H1 (cell line): Measurements from ENCODE around the gene SSUH2. TPM values are rescaled to one million over a fixed set of nuclear protein-coding genes. Genes with fewer than 3 reads are reported as not detected.

Experiments used
- CTCF ChIA-PET: fragments of 300-600 bp; sonication (Branson Sonifier 250); formaldehyde crosslinking; loops from one replicate; lab custom pipeline; 2021; ENCODE audit not compliant: partially characterized antibody; lab: Charles Lee
- POLR2A ChIA-PET: fragments of 300-600 bp; sonication (Branson Sonifier 250); formaldehyde crosslinking; loops from one replicate; lab custom pipeline; 2021; ENCODE audit warnings: inconsistent platforms; ENCODE audit not compliant: partially characterized antibody; lab: Charles Lee
- DNase-seq, 2 experiments: peaks; one replicate each; pipeline versions ENCODE4 v3.0.0 to v3.0.0-alpha.2; 2010 to 2022; ENCODE audit warnings: low spot score in 2 of 2, low read depth in 1 of 2, mixed read lengths in 1 of 2
- FAIRE-seq: peaks from 2 replicates; lab custom pipeline; 2011; peaks lifted over from hg19 to GRCh38; lab: Jason Lieb, UNC
- H2AFZ ChIP-seq: 2 replicates; pipeline ENCODE4 v1.8.1; 2012; ENCODE audit warnings: low read length, inconsistent platforms
- H2AK5ac ChIP-seq: 2 replicates; pipeline ENCODE4 v1.6.1; 2013; ENCODE audit warnings: low read depth, low read length
- H2BK120ac ChIP-seq: replicated peaks from 2 replicates; pipeline ENCODE3; 2013; ENCODE audit warnings: low read depth, low read length, inconsistent platforms
- H2BK12ac ChIP-seq: 2 replicates; pipeline ENCODE4 v1.6.1; 2013; ENCODE audit warnings: low read depth, low read length
- H2BK15ac ChIP-seq: 2 replicates; pipeline ENCODE4 v1.6.1; 2013; ENCODE audit warnings: low read length
- H2BK20ac ChIP-seq: 2 replicates; pipeline ENCODE4 v1.6.1; 2013; ENCODE audit warnings: low read length
- H2BK5ac ChIP-seq: 2 replicates; pipeline ENCODE4 v1.6.1; 2013; ENCODE audit warnings: low read depth, low read length
- H3K14ac ChIP-seq: 2 replicates; pipeline ENCODE4 v1.6.1; 2013; ENCODE audit warnings: inconsistent platforms; ENCODE audit not compliant: insufficient read length
- H3K18ac ChIP-seq: 2 replicates; pipeline ENCODE4 v1.6.1; 2013; ENCODE audit warnings: low read length; ENCODE audit errors: extremely low read depth
- H3K23ac ChIP-seq: 2 replicates; pipeline ENCODE4 v1.6.1; 2013; ENCODE audit warnings: inconsistent platforms; ENCODE audit not compliant: insufficient read length
- H3K23me2 ChIP-seq: 2 replicates; pipeline ENCODE4 v1.6.1; 2013; ENCODE audit warnings: low read depth, low read length
- H3K27ac ChIP-seq: 2 replicates; pipeline ENCODE4 v1.6.1; 2011; ENCODE audit warnings: low read depth, low read length, inconsistent platforms
- H3K27me3 ChIP-seq, 4 experiments: replicated peaks in 1 of 4; 1 replicate in 1 of 4; 2 replicates in 3 of 4; pipeline versions ENCODE4 v1.6.1 to v1.8.1; 2011 to 2013; ENCODE audit warnings: low read length in 3 of 4, mild to moderate bottlenecking in 3 of 4, inconsistent platforms in 2 of 4, mixed read lengths in 2 of 4, moderate library complexity in 1 of 4; ENCODE audit not compliant: control insufficient read depth in 3 of 4, insufficient read depth in 3 of 4; ENCODE audit errors: extremely low read depth in 1 of 4
- H3K36me3 ChIP-seq, 4 experiments: 2 replicates each; pipeline versions ENCODE4 v1.6.1 to v1.8.1; 2011 to 2013; ENCODE audit warnings: mild to moderate bottlenecking in 4 of 4, low read length in 3 of 4, moderate library complexity in 2 of 4, control low read depth in 1 of 4, inconsistent platforms in 1 of 4; ENCODE audit not compliant: insufficient read depth in 4 of 4, control insufficient read depth in 2 of 4
- H3K4ac ChIP-seq: replicated peaks from 2 replicates; pipeline ENCODE3; 2013; ENCODE audit warnings: low read length, low read depth, mixed read lengths, inconsistent platforms; ENCODE audit not compliant: insufficient read length
- H3K4me1 ChIP-seq, 4 experiments: replicated peaks in 1 of 4; 1 replicate in 1 of 4; 2 replicates in 3 of 4; pipeline versions ENCODE4 v1.6.1 to v1.8.1; 2011 to 2013; ENCODE audit warnings: low read length in 3 of 4, inconsistent platforms in 2 of 4, mixed read lengths in 1 of 4; ENCODE audit not compliant: insufficient read depth in 4 of 4, control insufficient read depth in 3 of 4
- H3K4me2 ChIP-seq, 2 experiments: 2 replicates each; pipeline versions ENCODE4 v1.6.1 to v1.8.1; 2011 to 2013; ENCODE audit warnings: low read depth in 2 of 2, low read length in 2 of 2, control low read depth in 1 of 2, inconsistent platforms in 1 of 2, mild to moderate bottlenecking in 1 of 2; ENCODE audit not compliant: insufficient read depth in 1 of 2
- H3K4me3 ChIP-seq, 4 experiments: fragments of 200-600, 300-600 bp in 1 of 4; sonication (generic), shearing (Covaris generic), sonication (Bioruptor Twin) in 1 of 4; 2 replicates each; pipeline versions ENCODE4 v1.5.1 to v1.8.1; 2011 to 2016; ENCODE audit warnings: low read length in 4 of 4, low read depth in 3 of 4, control low read depth in 2 of 4, inconsistent platforms in 2 of 4, mild to moderate bottlenecking in 2 of 4, mixed read lengths in 1 of 4, moderate library complexity in 1 of 4; ENCODE audit not compliant: insufficient read depth in 2 of 4; ENCODE audit errors: extremely low read depth in 1 of 4
- H3K56ac ChIP-seq: replicated peaks from 2 replicates; pipeline ENCODE3; 2013; ENCODE audit warnings: low read depth, mild to moderate bottlenecking, mixed read lengths, low read length, inconsistent platforms; ENCODE audit not compliant: insufficient read length
- H3K79me1 ChIP-seq: 2 replicates; pipeline ENCODE4 v1.6.1; 2013; ENCODE audit warnings: low read depth, low read length, control low read depth
- H3K79me2 ChIP-seq, 2 experiments: 2 replicates each; pipeline versions ENCODE4 v1.6.1 to v1.8.1; 2012 to 2013; ENCODE audit warnings: low read length in 2 of 2, mild to moderate bottlenecking in 2 of 2, inconsistent platforms in 1 of 2; ENCODE audit not compliant: insufficient read depth in 2 of 2, control insufficient read depth in 1 of 2
- H3K9ac ChIP-seq, 4 experiments: replicated peaks in 1 of 4; 1 replicate in 1 of 4; 2 replicates in 3 of 4; pipeline versions ENCODE4 v1.6.1 to v1.8.1; 2011 to 2013; ENCODE audit warnings: low read depth in 3 of 4, low read length in 3 of 4, control low read depth in 2 of 4, mild to moderate bottlenecking in 2 of 4, moderate library complexity in 2 of 4, inconsistent platforms in 1 of 4; ENCODE audit errors: extremely low read depth in 1 of 4
- H3K9me3 ChIP-seq, 2 experiments: 2 replicates each; pipeline versions ENCODE4 v1.6.1 to v1.8.1; 2012 to 2013; ENCODE audit warnings: mild to moderate bottlenecking in 2 of 2, moderate library complexity in 2 of 2, control low read depth in 1 of 2, inconsistent platforms in 1 of 2, low read depth in 1 of 2, low read length in 1 of 2, mixed read lengths in 1 of 2; ENCODE audit not compliant: insufficient read depth in 2 of 2
- H4K20me1 ChIP-seq, 2 experiments: replicated peaks in 1 of 2; 2 replicates each; pipeline versions ENCODE3 to v1.8.1; 2011 to 2013; ENCODE audit warnings: inconsistent platforms in 2 of 2, low read length in 2 of 2, mild to moderate bottlenecking in 1 of 2; ENCODE audit not compliant: insufficient read depth in 2 of 2, control insufficient read depth in 1 of 2
- H4K5ac ChIP-seq: 2 replicates; pipeline ENCODE4 v1.6.1; 2013; ENCODE audit warnings: low read length, low read depth, mixed read lengths, inconsistent platforms; ENCODE audit not compliant: insufficient read length
- H4K8ac ChIP-seq: 2 replicates; pipeline ENCODE4 v1.8.0; 2013; ENCODE audit warnings: mild to moderate bottlenecking, moderate library complexity, low read length, inconsistent platforms; ENCODE audit not compliant: insufficient read depth; ENCODE audit errors: extremely low read depth
- H4K91ac ChIP-seq: replicated peaks from 2 replicates; pipeline ENCODE3; 2013; ENCODE audit warnings: low read length, mixed read lengths, inconsistent platforms; ENCODE audit not compliant: insufficient read length
- ASH2L ChIP-seq: fragments of 200-600, 300-600 bp; sonication (generic); IDR thresholded peaks from one replicate; pipeline ENCODE4 v1.7.1; 2017; ENCODE audit warnings: low read length
- ATF3 ChIP-seq: IDR thresholded peaks from 2 replicates; pipeline ENCODE4 v1.6.1; 2011; ENCODE audit warnings: low read depth, mild to moderate bottlenecking, low read length; ENCODE audit not compliant: insufficient read depth
- CREB1 ChIP-seq: IDR thresholded peaks from 2 replicates; pipeline ENCODE4 v1.6.1; 2012; ENCODE audit warnings: inconsistent platforms
- EP300 ChIP-seq, 2 experiments: IDR thresholded peaks; 1 replicate in 1 of 2; 2 replicates in 1 of 2; pipeline ENCODE4 v1.6.1; 2011 to 2012; ENCODE audit warnings: low read depth in 2 of 2, low read length in 2 of 2, mild to moderate bottlenecking in 2 of 2, borderline replicate concordance in 1 of 2, inconsistent platforms in 1 of 2, moderate library complexity in 1 of 2
- FOSL1 ChIP-seq: IDR thresholded peaks from 2 replicates; pipeline ENCODE4 v1.6.1; 2011; ENCODE audit warnings: mild to moderate bottlenecking, low read depth, low read length, moderate library complexity; ENCODE audit not compliant: insufficient read depth
- JUND ChIP-seq: IDR thresholded peaks from 2 replicates; pipeline ENCODE4 v1.6.1; 2011; ENCODE audit warnings: mild to moderate bottlenecking, improper control_type of control experiment, low read length
- RXRA ChIP-seq: IDR thresholded peaks from 2 replicates; pipeline ENCODE4 v1.6.1; 2011; ENCODE audit warnings: low read depth, mild to moderate bottlenecking, low read length, moderate library complexity; ENCODE audit not compliant: insufficient read depth
- SP2 ChIP-seq: IDR thresholded peaks from 2 replicates; pipeline ENCODE4 v1.6.1; 2012; ENCODE audit warnings: mild to moderate bottlenecking, low read length, inconsistent platforms
- SUZ12 ChIP-seq: fragments of 200-600 bp; sonication (generic); IDR thresholded peaks from 2 replicates; pipeline ENCODE4 v1.6.1; 2012; ENCODE audit warnings: mild to moderate bottlenecking, inconsistent platforms, low read length, moderate library complexity, mixed read lengths
- TEAD4 ChIP-seq: IDR thresholded peaks from 2 replicates; pipeline ENCODE4 v1.6.1; 2012; ENCODE audit warnings: low read depth, low read length, inconsistent platforms, mixed read lengths
- WGBS, 2 experiments: shearing (Covaris generic) in 1 of 2; methylation state at CpG; one replicate each; pipeline versions ENCODE4 v1.1.6 to v1.1.7; 2013 to 2015; ENCODE audit warnings: low lambda C conversion rate in 2 of 2, mixed read lengths in 2 of 2, inconsistent platforms in 1 of 2, low coverage in 1 of 2, missing lambda C conversion rate in 1 of 2; ENCODE audit not compliant: insufficient replicate concordance in 2 of 2, insufficient coverage in 1 of 2, insufficient read length in 1 of 2; ENCODE audit errors: extremely low coverage in 1 of 2, missing lambda C conversion rate in 1 of 2; 5-methylcytosine and 5-hydroxymethylcytosine counted together
- polyA plus RNA-seq, 7 experiments: library from polyadenylated mRNA; depleted of rRNA in 3 of 7; stranded (reverse) in 5 of 7; unstranded in 2 of 7; fragments of >200 nt in 5 of 7; fragments of 200-250 nt in 2 of 7; gene quantifications; 1 replicate in 5 of 7; 2 replicates in 1 of 7; 4 replicates in 1 of 7; pipeline versions ENCODE4 v1.2.1 to v1.2.3, GENCODE V29; 2011 to 2013; ENCODE audit warnings: missing spikeins in 2 of 7, mixed read lengths in 2 of 7
- total RNA-seq: library from RNA; stranded (reverse); fragmentation: NEBNext Ultra II Directional; extraction: Animal tissue kit (Norgen Biotek cat#: 25700); gene quantifications from 2 replicates; pipeline ENCODE4 v1.2.1, GENCODE V29; 2021

SSUH2 gene
- total and polyA plus RNA-seq, 2 of the 8 experiments (the other 6 are each of a cell fraction or from before 2014, with no cell fraction given) = 0.62 to 0.69 TPM

GRCh38 chr3:8642001-8642400 is 2.6 kb downstream of the SSUH2 start:
- Histone ChIP-seq H2BK120ac (no peak overlapping the region), H3K4ac (no peak overlapping the region), H3K23ac (no peak overlapping the region), H2BK12ac (no peak overlapping the region), H3K9me3 (no peaks in the 10 kb centered on the region), H2BK15ac (no peak overlapping the region), H2AFZ (no peak overlapping the region), H4K8ac (no peak overlapping the region), H3K4me2 (no peak overlapping the region), H3K79me1 (no peaks in the 10 kb centered on the region), H3K36me3 (peaks cover 0 to 2% (median 0%) of the 10 kb centered on the region in 4 experiments; a peak in 1 of 8 replicates), H3K4me1 (peaks cover 0 to 3% (median 0%) of the 10 kb centered on the region in 4 experiments; a peak in 1 of 7 replicates), H4K91ac (no peak overlapping the region), H2AK5ac (no peak overlapping the region), H4K5ac (no peak overlapping the region), H3K27me3 (peaks cover 0 to 2% (median 0%) of the 10 kb centered on the region in 4 experiments; a peak in 1 of 7 replicates), H3K4me3 (no peak overlapping the region), H4K20me1 (no peaks in the 10 kb centered on the region), H2BK5ac (no peak overlapping the region), H3K79me2 (no peaks in the 10 kb centered on the region), H3K23me2 (no peaks in the 10 kb centered on the region), H3K56ac (no peak overlapping the region), H3K9ac (no peak overlapping the region), H3K14ac (no peak overlapping the region), H3K27ac (no peak overlapping the region), H3K18ac (no peak overlapping the region), H2BK20ac (no peak overlapping the region)
- TF ChIP-seq ATF3 = no peak
- TF ChIP-seq RXRA = no peak
- TF ChIP-seq FOSL1 = no peak
- TF ChIP-seq TEAD4 = no peak
- no peak for TF ChIP-seq SUZ12
- no peak for TF ChIP-seq JUND
- TF ChIP-seq SP2 = no peak
- TF ChIP-seq EP300 (IDR thresholded peaks at IDR 0.05; ENCODE audit: borderline replicate concordance in 1 of 2, low read depth in 2 of 2, low read length in 2 of 2) = no peak
- TF ChIP-seq ASH2L = no peak
- no peak for TF ChIP-seq CREB1
- 90% methylated on average over 2 of the region's 2 CpGs; no CpG with 5 or more reads in 1 of the 2 experiments for WGBS, 2 experiments
- ChIA-PET CTCF (interaction anchor here (0.7 to 1.8 kb wide), 2 partner anchors 20 to 22 kb away, joined by 3 to 6 read pairs; no protein-coding TSS in a partner anchor), POLR2A (no interaction called here)
- FAIRE-seq (no peak), DNase-seq (no peak)
